Activated CD8-positive, alpha-beta memory T cell treated with anti-CD3 and anti-CD28 coated beads, Interleukin-2, amount 50 U/mL, for 1 hour (primary cell): Measurements from ENCODE around the gene BCL3.

ENCODE experiments used
- DNase-seq: peaks from one replicate; pipeline ENCODE4 v3.0.0-alpha.2; 2020; ENCODE audit errors: extremely low read depth

The BCL3 gene

DNA sequence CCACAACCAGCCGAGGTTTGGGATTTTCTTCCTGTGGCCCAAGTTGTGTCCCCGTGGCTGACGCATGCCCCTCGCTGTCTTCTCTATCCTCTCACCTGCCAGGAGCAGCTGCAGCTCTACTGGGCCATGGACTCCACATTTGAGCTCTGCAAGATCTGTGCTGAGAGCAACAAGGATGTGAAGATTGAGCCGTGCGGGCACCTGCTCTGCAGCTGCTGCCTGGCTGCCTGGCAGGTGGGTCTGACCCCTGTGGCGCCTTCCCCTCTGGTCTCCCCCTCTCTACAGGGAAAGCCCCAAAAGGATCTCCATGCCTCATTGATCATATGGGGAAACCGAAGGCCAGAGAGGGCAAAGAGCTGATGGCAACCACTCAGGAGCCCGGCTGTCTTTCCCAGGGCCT, 43.8 kb downstream of the BCL3 start:
- no peak for DNase-seq

DNA sequence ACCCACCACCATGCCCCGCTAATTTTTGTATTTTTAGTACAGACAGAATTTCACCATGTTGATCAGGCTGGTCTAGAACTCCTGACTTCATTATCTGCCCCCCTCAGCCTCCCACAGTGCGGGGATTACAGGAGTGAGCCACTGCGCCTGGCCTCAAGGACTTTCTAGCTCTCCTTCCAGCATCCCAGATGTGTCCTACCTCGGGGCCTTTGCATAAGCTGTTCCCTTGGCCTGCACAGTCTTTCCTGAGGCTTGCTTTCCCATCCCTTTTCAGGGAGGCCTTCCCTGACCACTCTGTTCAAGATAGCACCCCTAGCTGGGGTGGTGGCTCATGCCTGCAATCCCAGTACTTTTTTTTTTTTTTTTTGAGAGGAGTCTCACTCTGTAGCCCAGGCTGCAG, 46.1 kb downstream of the BCL3 start:
- DNase-seq: no peak

DNA sequence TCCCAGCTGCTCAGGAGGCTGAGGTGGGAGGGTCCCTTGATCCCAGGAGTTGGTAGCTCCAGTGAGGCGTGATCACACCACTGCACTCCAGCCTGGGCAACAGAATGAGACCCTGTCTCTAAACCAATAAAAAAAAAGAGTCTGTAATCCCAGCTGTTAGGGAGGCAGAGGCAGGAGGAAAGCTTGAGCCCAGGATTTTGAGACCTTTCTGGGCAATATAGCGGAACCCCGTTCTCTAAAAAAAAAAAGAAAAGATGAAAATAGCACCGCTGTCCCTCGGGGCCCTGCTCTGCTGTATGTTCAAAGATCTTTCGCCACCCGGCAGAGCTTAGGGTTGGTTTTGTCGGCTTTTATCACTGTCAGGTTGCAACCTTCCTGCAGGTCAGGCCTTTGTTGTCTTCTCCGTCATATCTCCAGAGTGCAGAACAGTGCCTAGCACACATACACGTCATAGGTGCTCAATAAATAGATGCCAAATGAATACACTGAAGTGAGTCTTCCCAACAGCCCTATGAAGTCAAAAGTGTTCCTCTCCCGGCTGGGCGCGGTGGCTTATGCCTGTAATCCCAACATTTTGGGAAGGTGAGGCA, 47.0 kb downstream of the BCL3 start:
- DNase-seq: no peak

DNA sequence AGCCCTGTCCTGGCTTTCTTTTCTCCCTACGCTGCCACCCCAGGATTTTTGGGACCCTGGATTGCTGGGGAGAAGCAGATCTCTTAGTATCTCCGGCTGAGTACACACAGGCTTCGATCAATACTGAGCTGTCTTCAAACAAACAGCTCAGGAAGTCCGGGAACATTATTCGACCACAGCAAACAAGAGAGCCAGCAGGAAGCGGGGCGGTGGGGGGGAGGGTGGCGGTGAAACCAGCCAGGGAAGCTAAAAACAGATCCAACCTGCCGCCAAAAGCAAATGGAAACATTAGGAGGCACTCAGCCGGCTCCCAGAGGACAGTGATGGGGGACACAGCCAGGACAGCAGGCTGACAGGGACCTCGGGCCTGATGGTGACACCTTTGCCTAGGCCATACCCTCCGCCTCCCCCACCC, 48.2 kb downstream of the BCL3 start:
- no peak for DNase-seq

DNA sequence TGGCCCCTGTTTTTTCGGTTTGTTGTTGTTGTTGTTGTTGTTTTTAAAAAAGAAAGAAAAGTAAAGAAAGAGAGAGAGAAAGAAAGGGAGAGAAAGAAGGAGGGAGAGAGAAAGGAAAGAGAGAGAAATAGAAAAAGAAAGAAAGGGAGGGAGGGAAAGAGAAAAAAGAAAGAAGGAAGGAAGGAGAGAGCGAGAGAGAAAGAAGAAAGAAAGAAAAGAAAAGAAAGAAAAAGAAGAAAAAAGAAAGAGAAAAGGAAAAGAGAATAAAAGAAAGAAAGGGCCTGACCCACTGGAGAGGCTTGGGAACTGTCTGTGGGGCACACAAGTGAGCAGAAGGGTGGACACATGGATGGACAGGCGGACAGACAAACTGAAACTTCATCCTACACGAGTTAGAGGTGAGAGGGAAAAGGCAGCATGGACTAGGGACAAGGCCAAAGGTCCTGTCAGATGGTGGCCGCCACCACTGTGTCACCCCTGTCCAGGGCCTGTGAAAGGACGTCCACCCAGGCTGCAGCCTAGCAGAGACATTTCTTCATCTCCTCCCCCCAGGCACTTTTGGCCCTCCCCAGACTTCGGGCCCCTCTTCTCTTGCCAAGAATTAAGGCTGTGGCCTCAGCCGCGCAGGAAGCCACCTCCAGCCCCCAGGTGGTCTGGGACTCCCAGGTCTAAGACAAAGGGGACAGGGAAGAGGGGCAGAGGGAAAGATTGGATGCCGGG, 51.3 kb downstream of the BCL3 start:
- DNase-seq: no peak

DNA sequence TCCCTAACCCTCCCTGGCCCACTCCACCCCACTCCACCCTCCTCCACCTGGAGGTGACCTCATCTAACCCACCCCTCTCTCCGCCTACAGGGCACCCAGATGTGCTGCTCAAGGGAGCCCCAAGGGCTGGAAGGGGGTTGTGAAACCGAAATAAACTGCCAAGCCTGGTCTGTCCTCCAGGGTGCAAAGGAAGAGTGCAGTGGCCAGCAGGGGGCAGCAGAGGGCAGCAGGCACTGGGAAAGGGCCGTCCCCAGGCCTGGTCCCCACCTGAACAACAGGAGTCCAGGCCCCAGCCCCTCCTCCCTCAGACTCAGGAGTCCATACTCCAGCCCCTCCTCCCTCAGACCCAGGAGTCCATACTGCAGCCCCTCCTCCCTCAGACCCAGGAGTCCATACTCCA, 52.0 kb downstream of the BCL3 start:
- peak; percentile 36 for DNase-seq

DNA sequence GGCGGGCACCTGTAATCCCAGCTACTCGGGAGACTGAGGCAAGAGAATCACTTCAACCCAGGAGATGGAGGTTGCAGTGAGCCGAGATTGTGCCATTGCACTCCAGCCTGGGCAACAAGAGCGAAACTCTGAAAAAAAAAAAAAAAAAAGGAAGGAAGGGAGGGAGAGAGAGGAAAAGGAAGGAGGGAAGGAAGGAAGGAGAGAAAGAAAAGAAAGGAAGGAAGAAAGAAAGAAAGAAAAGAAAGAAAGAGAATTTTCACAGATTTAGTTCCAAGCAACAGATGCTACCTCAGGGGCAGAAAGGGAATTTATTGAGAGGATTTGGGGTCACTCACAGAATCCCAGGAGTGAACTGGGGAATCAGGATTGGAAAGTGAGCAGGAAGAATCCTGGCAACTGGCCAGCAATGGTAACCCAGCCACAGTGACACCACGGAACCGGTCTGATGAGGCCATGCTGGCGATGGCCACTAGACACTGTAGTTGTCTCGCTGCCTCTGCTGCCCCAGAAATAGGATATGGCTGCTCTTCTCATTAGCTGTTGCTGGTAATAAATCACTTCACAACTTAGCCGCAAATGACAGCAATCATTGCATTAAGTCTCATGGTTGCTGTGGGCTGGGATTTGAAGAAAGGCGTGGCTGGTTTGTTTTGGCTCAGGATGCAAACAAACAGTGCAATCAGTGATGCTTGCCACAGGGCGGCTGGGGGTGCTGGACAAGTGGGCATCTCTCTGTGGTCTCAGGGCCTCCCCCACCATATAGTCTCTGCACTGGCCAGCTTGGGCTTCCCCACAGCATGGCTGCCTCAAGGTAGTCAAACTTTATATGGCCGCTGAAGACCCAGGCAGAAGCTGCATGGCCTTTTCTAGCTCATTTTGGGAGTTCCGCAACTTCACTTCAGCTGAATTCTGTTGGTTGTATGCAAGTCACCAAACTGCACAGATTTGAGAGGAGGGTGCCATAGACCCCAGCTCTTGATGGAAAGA, 55.2 kb downstream of the BCL3 start:
- DNase-seq: no peak

DNA sequence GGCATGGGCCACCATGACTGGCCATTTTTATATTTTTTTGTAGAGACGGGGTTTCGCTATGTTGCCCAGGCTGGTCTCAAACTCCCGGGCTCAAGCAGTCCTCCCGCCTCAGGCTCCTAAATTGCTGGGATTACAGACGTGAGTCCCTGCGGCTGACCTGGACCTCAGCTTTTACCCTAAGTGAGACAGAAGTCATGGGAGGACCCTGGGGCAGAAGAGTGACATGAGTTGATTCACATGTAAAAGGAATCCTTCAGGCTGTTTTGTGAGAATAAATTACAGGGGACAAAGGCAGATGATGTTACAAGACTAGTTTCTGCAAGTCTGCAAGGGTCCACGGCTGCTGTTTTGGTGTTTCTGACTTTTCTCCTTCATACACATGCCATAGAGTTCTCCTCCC, 57.8 kb downstream of the BCL3 start:
- DNase-seq: no peak

DNA sequence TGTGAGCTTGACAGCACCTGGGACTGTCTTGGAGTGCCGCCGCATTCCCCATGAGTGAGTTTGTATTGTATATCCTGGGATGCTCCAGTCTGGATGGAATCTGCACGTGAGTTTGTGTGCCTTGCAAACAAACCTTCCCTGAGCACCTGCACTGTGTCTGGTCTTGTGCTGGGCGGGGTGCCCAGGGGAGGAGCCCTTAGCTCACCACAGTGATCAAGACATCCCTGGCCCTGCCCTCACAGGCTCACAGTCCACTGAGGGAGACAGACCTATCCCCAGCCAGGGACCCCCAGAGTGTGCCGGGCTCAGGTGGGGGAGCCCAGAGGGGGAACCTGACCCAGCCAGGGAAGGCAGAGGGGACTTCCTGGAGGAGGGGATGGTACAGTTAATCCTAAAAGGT, 58.7 kb downstream of the BCL3 start:
- no peak for DNase-seq

DNA sequence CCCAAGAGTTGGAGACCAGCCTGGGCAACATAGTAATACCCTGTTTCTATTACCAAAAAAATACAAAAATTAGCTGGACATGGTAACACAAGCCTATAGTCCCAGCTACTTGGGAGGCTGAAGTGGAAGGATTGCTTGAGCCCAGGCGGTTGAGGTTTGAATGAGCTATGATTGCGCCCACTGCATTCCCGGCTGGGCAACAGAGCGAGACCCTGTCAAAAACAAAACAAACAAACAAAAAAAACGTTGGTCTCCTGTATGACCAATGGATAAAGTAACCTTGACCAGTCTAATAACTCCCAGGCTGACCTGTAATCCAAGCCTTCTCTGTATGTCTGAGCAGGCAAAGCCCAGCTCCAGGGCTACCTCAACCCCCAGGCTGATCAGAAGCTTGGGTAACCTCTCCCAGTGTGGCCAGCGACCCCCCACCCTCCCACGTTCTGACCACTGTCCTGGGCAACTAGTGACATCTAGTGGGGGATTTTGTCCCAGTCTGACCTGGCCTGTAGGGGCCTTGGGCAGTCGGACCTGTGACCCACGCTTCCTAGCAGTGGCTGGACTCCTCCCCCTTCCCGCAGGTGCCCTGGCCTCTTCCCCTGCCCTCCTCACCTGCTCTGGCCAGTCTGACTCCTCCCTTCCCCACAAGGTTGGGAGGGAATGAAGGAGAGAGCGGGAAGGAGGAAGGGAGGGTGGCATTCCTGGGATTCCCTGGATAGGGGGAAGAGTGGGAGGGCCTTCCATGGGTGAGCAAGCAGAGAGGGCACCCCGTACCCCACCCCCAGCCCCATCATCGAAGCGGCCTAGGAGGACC, 59.3 kb downstream of the BCL3 start:
- DNase-seq: no peak

DNA sequence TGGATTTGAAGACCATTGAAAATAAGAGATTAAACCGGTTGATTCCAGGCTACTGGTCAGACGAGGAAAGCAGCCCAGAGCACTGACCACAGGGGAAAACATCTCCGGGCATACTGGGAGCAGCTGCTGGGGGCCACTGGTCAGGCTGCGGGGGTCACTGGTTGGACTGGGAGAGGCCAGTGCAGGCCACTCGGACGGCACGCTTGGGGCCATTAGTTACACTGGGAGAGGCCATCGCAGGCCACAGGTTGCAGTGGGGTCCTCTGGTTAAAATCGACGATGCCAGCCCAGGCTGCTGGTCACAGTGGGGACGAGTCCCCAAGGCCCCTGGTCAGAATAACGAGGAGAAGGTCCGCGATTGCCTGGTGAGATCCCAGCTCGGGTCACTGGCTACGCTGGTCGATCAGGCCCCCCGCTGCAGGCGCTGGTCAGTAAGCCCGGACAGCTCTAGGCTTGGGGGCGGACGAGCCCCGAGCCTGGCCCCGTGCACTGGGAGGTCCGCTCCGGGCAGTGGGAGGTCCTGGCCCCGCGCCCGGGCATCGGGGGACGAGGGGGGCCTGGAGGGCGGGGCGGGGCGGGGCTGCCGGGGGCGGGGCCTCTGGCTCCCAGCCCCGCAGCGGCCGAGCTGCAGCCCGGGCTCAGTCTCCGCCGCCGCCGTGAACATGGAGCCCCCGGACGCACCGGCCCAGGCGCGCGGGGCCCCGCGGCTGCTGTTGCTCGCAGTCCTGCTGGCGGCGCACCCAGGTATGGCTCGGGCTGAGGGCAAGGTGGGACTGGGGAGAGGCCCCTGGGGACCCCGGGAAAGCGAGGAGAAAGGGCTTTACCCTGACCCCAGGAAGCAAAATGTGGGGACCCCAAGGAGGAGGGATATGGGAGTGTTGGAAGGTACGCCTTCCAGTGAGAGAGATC, 60.2 kb downstream of the BCL3 start, which contains the start of gene BCAM:
TSS of gene BCAM (plus strand) at position 641 of the 909 bp plus-strand sequence. CDS start at position 663, 22 bp downstream.
- no peak for DNase-seq
